Measurements from ENCODE around the gene PPFIA4.
A peak's percentile ranks its signal among the peaks of the same experiment; 100 is the strongest.

Gene PPFIA4

GRCh38 chr1:203040513-203041275, 14.4 kb downstream of the PPFIA4 start:
- no peak for DNase-seq (ENCODE audit: low spot score)

- DNase-seq (ENCODE audit: low spot score), result no peak
Measured at GRCh38 chr1:203041351-203041932, 15.2 kb downstream of the PPFIA4 start.

DNA sequence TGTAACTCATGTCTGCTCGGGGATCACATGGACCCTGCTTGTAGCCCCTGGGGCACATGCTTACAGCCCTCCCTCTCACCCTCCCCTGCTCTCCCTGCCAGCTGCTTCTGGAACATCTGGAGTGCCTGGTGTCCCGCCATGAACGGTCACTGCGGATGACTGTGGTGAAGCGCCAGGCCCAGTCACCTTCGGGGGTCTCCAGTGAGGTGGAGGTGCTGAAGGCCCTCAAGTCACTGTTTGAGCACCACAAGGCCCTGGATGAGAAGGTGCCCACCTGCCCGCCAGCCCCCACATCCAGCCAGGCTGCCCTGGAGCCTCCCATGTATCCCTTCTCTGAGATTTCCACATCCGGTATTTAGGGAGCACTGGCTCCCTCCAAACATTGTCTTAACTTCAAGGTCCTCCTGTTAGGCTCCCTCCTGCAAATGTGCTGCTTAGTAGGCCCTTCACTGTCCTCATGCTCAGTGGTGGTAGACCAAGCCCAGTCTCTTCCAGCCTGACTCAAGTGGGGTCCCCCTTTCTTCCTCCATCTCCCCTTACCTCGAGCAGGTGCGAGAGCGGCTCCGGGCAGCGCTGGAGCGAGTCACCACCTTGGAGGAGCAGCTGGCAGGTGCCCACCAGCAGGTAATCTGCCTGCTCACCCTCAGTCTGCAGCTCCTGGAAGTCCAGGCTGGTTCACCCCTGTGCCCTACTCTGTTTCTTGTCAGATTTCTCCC, 17.7 kb downstream of the PPFIA4 start:
- no peak for DNase-seq (ENCODE audit: low spot score)

DNA sequence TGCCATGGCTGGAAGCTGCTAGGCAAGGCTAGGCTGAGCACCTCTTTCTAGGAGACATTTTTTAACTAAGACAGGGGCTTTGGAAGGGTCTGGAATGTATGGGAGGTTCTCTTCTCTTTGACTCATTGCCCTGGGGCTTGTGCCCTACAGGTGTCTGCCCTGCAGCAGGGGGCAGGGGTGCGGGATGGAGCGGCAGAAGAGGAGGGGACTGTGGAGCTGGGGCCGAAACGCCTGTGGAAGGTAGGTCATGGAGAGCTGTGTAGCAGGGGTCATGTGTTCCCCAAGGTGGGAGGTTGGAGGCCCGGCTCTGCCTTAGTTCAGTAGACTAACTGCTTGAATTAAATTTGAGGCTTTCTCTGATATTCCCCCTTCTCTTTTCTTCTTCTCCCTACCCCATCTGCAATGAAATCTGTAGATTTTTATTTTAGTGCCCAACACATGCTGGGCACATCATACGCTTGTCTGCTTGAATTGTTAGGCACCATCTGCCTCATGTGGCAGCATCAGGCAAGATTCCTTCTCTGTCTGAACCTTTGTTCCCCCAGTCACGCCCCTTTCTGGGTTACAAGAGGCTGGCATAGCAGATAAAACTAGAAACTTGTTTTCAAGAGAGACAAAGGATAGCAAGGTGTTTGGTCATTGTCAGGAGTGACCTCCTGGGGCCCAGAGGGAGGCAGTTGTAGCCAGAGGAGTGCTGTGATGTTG, 18.4 kb downstream of the PPFIA4 start:
- no peak for DNase-seq (ENCODE audit: low spot score)

- DNase-seq (ENCODE audit: low spot score), result no peak
Measured at GRCh38 chr1:203045336-203045735, 19.0 kb downstream of the PPFIA4 start.

DNA sequence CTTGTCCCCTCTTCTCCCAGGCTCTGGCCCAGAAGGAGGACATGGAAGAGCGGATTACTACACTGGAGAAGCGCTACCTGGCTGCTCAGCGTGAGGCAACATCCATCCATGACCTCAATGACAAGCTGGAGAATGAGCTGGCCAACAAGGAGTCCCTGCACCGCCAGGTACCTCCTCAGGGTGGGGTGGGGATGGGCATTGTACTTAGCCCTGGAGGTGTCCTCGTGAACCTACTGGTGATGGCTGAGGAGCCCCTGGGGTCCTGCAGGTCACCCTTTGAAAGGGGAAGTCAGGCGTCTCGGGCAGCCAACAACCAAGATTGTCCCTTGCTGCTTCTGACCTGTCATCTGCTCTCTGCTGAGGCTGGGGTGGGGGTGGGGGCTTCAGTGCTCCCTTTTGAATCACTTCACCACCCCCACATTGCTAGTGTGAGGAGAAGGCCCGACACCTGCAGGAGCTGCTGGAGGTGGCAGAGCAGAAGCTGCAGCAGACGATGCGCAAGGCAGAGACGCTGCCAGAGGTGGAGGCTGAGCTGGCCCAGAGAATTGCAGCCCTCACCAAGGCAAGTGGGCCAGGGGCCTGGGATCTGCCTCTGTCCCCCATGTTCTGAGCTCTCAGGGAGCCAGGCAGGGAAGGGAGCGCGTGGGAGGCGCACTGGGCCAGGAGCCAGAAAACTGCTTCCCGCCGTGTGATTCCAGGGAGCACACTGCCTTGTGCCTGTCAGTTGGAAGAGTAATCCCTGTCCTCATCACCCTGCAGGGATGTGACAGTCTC, 19.7 kb downstream of the PPFIA4 start:
- DNase-seq (ENCODE audit: low spot score), result no peak

DNA sequence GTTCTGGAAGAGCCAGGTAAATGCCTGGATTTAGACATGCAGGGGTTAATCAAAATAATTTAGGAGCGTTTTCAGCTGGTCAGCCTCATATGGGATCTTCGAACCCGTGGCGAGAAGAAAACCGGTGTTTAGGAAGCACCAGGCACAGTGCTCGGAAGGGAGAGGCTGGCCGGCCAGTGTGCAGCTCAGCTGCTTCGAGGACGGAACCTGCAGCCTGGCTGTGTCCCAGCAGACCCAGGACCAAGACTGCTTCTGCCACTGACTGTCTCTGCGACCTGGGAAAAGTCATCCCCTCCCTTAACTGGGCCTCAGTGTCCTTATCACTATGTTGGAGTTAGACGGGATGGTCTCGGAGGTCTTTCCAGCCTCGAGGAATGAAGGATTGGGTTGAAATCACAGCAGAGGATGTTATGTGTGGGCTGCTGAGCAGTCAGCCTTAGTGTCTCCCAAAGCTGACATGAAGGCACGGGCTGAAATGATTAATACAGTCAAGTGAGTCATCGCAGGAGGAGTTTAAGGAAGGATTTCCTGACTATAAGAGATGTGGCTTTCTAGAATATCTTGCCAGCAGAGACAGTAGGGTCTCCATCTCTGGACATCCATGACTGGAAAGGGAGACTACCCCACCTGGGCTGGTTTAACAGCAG, 20.8 kb downstream of the PPFIA4 start:
- no peak for DNase-seq (ENCODE audit: low spot score)

GRCh38 chr1:203048086-203048485, 21.8 kb downstream of the PPFIA4 start:
- DNase-seq (ENCODE audit: low spot score), result no peak

DNA sequence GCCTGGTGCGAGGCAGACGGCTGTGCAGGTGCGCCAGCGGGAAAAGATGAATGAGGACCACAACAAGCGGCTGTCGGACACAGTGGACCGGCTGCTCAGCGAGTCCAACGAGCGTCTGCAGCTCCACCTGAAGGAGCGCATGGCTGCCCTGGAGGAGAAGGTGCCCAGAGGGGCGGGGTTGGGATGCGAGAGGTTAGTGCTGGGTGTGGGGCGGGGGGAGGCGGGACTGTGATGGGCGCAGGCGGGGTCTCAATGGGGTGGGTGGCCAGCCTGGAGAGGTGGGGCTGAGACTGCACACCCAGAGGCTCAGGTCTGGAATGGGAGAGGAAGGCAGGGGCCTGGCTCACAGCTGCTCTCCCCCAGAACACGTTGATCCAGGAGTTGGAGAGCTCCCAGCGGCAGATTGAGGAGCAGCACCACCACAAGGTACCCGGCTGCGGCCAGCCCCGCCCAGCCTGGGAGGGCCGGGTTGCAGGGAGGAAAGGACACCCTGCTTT, 22.3 kb downstream of the PPFIA4 start:
- DNase-seq (ENCODE audit: low spot score), result no peak

DNA sequence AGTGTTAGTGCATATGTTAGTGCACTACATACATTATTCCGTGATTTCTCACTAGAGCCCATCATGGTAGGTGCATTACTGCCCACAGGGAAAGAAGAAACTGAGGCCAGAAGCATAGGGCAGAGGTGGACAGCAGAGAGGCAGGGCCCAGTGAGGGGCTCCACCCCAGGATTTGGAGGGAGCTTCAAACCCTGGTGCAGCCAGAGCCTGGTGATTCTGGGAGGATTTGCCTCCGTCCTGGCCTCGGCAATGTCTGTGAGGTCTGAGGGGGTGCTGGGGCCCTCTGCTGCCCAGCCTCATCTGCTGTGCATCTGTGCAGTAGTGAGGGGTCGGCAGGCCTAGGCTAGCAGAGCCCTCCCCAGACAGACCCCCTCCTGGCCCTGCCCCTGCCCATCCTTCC, 22.8 kb downstream of the PPFIA4 start:
- no peak for DNase-seq (ENCODE audit: low spot score)

GRCh38 chr1:203049576-203050180, 23.4 kb downstream of the PPFIA4 start:
- no peak for DNase-seq (ENCODE audit: low spot score)

GRCh38 chr1:203050826-203051225, 24.5 kb downstream of the PPFIA4 start:
- no peak for DNase-seq (ENCODE audit: low spot score)

DNA sequence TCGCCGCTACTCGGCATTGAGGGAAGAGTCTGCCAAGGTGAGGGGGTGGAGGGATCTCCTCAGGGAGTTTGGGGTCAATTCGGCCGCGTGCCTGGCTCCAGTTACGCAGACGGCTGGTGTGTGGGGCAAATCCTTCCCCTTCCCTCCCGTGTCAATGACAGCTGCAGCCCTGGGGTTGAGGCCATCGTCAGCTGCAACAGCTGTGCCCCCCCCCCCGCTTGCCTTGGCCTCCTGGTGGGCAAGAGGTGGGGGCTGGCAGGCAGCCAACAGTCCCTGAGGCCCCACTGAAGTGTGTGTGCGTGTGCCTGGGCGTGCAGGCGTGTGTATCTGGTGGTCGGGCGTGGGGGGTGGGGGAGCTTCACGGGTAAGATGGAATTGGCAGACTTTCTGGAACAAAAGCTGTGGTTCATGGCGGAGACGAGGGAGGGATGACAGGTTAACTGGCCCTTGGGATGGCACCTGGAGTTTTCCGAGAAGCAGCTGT, 25.6 kb downstream of the PPFIA4 start:
- DNase-seq (ENCODE audit: low spot score), result no peak

- no peak for DNase-seq (ENCODE audit: low spot score)
Measured at GRCh38 chr1:203052601-203053000, 26.3 kb downstream of the PPFIA4 start.

- DNase-seq (ENCODE audit: low spot score), result no peak
Measured at GRCh38 chr1:203054184-203054583, 27.9 kb downstream of the PPFIA4 start.

DNA sequence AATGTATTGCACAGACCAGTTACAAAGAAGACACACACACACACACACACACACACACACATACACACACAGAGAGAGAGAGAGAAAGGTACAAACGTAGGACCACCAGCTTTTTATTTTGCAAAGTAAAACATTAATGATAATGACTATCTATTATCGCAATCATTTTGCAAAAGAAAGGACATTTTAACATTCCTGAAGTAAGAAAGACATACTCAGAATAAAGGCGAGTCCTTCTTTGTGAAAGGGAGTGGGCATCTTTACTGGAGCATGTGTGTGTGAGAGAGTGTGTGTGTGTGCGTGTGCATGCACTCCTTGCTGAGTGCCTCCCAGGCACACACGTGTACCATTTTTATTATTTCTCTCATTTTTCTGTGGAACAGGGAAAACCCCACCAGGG, 28.4 kb downstream of the PPFIA4 start:
- DNase-seq (ENCODE audit: low spot score), result no peak

DNA sequence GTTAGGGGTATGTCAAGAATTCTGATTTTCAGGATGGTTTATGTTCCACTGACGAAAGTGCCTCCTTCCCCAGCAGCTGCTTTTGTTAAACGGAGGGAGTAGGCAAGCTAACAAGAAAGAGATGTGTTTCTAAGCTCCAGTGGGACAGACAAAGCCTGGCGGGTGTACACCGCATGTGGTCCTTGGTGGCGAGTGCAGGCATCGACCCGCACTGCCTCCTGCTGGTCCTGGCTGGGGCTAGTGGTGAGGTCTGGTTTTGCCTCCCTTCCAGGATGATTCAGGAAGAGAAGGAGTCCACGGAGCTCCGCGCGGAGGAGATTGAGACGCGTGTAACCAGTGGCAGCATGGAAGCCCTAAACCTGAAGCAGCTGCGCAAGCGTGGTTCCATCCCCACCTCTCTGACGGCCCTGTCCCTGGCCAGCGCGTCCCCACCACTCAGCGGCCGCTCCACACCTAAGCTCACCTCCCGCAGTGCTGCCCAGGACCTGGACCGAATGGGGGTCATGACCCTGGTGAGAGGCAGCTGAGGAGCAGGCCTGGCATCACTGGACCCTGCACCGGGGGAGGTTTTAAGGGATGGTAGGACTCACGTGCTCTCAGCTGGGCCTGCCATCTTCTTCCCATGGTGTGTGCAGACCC, 29.0 kb downstream of the PPFIA4 start:
- no peak for DNase-seq (ENCODE audit: low spot score)

GRCh38 chr1:203056012-203056411, 29.7 kb downstream of the PPFIA4 start:
- DNase-seq (ENCODE audit: low spot score), result no peak

DNA sequence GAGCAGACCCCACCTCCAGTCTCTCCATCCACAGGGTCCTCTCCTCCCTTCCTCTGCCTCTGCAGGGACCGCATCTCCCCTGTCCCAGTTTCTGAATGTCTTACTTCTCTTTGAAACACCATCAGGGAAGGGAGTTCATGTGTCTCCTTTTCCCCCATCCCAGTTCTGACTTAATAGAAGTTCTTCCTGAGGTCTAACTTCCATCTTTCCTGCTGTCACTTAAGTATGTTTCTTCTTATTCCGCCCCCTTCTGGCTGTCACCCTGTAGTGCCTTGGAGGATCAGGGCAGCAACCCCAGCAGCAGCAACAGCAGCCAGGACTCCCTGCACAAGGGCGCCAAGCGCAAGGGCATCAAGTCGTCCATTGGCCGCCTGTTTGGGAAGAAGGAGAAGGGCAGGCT, 30.2 kb downstream of the PPFIA4 start:
- DNase-seq (ENCODE audit: low spot score), result peak; percentile 17

All from hematopoietic multipotent progenitor cell treated with erythropoietin and hydrocortisone succinate and interleukin-3 and kit ligand, for 17 days (in vitro differentiated cells).